Stimulated activated CD4-positive, alpha-beta T cell treated with anti-CD3 and anti-CD28 coated beads, TNF-alpha, amount 100 ng/mL, for 24 hours (primary cell): Measurements from ENCODE around the gene KRT79.
A peak's percentile ranks its signal among the peaks of the same experiment; 100 is the strongest.
"Not testable (repeated sequence)": the region's sequence is repeated elsewhere in the genome, so short reads cannot be mapped to it uniquely, and the experiment has no call there.

ENCODE experiments used
- DNase-seq, 3 experiments: peaks; one replicate each; pipeline ENCODE4 v3.0.0-alpha.2; 2020; ENCODE audit warnings: low read depth in 3 of 3

KRT79 gene

DNA sequence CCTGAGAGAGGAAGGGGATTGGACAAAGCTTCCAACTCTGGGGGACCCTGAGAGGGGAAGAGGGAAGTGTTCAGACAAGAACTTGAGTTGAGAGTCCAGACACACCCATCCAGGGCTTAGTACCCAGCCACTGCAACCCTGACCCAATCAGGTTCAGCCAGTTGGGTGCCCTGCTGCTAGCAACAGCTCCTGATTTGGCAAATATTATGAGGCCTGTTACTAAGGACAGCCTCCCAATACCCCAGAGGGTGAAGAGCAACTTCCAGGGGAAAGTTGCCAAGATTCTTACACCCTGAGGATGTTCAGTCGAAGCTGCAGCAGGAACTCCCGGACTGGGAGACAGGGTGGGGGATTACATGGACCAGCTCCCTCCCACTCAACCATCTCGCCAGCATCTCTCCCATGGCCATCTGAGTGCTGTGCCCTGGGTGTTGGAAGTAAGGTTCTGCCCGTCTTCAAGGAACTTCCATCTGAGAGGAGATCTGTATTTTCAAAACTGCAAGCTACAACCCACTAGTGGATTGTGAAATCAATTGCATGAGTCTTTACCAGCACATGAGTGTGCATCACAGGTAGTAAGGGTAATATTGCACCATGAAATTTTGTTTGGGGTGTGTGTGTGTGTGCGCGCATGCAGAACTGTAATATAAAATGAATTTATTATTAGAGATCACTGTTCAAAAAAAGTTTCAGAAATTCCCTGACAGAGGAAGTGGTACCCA is 26.2 kb upstream of the KRT79 start:
- DNase-seq = no peak

- no peak for DNase-seq
Observed at GRCh38 chr12:52857500-52857899, 23.4 kb upstream of the KRT79 start.

DNA sequence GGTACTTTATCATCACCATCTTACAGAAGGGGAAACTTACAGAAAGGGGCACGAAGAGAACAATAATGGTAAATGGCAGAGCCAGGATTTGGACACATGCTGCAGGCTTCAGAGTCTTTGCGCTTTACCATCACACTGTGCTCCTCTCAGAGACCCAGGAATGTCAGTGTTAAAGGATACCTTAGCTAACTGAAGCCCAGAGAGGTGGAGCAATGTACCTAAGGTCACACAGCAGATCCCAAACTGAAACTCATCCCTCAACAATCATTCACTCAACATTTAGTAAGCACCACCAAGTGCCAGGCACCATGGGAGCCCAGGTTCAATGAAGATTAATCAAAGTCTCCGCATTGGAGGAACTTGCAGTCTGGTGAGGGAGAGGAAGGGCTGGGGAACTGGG is 22.7 kb upstream of the KRT79 start:
- no peak for DNase-seq

DNA sequence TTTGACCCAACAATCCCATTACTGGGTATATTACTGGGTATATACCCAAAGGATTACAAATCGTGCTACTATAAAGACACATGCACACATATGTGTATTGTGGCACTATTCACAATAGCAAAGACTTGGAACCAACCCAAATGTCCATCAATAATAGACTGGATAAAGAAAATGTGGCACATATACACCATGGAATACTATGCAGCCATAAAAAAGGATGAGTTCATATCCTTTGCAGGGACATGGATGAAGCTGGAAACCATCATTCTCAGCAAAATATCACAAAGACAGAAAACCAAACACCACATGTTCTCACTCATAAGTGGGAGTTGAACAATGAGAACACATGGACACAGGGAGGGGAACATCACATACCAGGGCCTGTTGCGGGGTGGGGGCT is 22.0 kb upstream of the KRT79 start:
- DNase-seq = not testable (repeated sequence)

DNA sequence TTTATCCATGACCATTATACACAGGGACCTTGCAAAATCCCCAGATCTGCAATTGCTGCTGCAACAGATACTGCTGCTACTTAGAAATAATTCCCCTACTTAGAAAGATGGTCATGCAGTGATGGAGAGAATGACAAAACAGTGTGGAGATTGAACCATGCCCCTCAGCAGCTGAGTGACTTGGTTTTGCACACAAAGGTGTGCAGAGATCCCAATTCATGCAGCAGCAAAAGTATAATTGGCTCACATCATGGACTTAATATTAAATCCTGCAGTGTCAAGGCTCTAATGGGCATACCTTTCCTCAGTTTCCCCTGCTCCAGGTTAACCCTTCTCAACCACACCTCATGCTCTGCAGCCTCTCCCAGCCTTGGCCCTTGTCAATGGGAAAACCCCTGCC is 17.7 kb upstream of the KRT79 start:
- no peak for DNase-seq

DNA sequence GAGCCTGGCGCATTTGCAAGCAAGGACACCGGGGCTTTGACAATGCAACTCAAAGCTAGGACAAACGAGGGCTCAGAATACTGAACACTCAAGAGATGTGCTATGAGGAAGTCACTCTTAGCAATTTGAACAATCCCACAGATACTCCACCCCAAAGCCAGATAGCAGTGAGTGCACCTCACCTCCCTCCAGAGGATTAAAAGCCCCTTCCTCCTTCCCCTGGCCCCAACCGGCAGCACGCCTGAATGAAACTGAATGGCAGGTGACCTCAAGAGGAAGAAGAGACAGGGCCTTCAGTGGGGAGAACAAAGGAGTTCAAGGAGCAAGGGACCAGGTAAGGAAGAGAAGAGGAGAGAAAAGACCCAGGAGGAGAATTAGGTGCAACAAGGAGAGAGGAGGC is 16.6 kb upstream of the KRT79 start:
- DNase-seq = no peak

- DNase-seq = no peak
Observed at GRCh38 chr12:52849511-52849910, 15.4 kb upstream of the KRT79 start.

GRCh38 chr12:52848661-52849255 is 14.6 kb upstream of the KRT79 start, which contains the start of gene KRT78:
Gene KRT78, minus strand, starts transcription at chr12:52848994. Its CDS starts 64 bp downstream, at chr12:52848930.
- no peak for DNase-seq

DNA sequence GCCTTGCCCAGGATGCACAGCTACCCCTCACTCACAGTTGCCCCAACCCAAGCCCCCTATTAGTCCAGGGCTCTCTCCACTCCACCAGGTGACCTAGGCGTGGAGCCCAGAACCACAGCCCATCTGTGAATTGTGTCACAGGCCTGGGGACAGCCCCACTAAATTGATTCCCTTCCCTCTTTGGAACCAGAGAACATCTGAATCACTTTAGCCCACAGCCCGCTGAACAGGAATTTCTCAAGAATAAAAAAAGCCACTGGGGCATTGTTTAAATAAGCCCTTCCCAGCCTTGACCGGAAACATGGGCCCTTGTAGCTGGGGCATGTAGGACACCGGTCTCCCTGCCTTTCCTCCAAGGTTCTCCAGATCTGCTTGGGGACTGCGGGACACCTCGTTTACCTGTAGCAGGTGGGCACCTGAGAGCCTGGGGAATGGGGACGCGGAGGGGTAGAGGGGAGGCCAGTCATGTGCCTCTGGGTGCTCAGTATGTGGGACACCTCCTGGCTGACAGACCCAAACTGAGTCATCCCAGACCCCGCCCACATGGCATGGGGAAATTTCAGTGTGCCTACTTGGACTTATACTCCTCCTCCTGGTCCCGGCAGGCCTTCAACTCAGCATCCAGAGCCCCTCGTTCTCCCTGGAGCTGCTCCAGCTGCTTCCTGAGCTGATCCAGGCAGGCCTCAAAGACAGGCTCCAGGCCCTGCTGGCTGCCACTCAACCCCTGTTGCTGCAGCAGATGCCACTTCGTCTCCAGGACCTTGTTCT is 13.4 kb upstream of the KRT79 start:
- no peak for DNase-seq

- no peak for DNase-seq
Observed at GRCh38 chr12:52846356-52846970, 12.4 kb upstream of the KRT79 start.

GRCh38 chr12:52845946-52846345 is 11.8 kb upstream of the KRT79 start:
- DNase-seq = no peak

GRCh38 chr12:52844386-52844785 is 10.3 kb upstream of the KRT79 start:
- DNase-seq = no peak

DNA sequence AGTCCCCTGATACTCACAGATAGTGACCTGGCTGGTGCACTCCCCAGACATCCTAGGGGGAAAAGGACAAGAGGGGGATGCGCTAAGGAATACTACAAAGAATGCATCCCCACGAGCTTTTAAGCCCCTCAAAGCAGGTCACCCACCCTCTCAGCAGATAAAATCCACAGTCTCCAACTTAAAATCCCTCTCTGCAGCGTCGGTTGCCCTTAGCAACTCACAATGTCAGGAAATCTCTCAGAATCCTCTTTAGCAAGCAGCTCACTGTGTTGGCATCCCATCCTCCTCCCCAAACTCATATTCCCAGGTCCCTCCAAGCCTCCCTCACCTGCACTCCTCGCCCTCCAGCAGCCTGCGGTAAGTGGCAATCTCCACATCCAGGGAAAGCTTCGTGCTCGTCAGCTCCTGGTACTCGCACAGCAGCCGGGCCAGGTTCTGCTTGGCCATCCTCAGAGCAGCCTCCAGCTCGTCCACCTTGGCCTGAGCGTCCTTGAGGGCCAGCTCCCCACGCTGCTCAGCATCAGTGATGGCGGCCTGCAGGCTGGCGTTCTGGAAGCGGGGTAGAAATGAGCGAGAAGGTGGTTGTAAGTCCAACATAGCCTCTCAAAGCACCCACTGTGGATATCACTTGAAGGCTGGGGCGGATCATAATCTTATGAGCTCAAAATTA is 5.5 kb upstream of the KRT79 start:
- DNase-seq = no peak

DNA sequence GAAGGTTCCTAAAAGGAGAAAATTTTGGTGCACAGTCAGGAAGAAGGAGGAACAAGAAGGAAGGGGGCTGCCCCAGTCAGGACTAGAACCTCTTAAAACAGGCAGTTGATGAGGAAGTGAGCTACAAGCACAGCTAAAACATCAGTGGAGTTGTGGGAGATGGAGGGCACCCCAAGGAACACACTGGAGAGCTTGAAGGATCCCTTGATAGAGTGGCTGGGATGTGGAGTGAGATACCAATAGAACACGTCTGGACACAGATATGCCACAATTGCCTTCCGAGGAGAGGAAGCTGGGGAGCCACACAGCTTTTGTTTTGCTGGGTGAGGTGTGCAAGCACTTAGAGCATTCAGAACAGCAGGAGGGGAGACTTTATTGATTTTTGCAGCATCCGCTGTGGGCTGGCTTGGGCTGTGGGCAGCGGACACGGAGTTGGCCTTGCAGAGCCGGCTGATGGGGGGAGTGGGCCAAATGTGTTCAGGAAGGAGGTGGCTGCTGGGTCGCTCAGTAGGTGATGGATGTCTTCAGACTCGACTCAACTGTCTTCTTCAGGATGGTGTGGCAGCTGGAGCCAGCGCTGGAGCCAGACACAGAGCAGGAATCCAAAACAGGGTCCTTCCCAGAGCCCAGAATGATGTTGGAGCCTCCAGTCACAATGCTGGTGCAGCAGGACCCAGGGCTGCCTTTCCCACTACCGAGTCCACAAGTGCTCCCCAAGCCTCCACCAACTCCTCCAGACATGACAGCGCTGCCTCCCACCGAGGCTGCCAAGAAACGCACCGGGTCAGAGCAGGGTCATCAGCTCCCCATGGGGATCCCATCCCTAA is 4.7 kb upstream of the KRT79 start:
- DNase-seq = no peak

DNA sequence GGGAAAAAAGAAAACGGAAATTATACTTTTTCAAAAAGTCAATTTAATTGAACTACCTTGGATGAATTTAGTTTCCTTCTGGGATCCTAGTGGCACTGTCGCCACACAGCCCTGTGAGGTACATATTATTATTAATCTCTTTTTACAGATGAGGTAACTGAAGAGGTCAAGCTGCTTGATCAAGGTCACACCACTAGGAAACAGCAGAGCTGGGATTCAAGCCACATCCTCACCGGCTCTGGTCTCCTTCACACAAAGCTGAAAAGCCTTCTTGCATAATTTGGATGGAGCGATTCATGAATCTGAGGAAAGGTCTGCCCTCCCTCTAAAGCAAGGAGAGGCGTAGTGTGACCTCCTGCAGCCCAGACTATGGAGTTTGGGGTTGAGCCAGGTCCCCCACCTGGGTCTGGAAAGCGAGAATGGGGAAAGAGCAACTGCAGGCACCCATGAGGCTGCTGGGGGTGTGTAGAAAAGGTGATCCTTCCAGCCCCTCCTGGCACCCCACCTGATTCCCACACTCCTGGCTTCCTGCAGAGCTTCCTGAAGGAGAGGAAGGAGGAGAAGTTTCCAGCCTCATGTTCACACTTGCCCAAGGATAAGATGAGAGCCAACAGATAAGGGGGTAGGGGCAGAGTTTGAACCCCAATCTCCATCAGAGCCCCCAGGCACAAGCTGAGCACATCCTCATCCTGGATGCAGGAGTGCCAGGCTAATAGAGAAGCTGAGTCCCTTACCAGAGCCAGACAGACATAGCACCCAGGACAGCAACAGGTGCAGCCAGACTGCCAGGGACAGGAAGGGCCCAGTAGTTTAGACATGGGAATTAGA is 3.9 kb upstream of the KRT79 start:
- DNase-seq = no peak

DNA sequence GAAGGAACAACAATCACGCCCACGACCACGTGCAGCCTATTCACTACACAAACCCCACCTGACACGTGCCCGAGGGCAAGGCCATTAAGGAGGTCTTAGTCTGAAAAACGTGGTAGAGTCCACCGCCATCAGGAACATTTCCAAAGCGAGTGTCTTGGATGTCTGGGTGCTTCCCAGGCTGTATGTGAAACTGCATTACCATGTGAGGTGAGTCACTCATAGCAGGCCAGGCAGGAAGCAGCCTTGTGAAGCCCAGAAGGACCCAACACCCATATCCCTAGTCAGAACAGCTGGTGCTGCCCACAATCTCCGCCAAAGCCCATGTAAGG is 3.3 kb upstream of the KRT79 start:
- no peak for DNase-seq

DNA sequence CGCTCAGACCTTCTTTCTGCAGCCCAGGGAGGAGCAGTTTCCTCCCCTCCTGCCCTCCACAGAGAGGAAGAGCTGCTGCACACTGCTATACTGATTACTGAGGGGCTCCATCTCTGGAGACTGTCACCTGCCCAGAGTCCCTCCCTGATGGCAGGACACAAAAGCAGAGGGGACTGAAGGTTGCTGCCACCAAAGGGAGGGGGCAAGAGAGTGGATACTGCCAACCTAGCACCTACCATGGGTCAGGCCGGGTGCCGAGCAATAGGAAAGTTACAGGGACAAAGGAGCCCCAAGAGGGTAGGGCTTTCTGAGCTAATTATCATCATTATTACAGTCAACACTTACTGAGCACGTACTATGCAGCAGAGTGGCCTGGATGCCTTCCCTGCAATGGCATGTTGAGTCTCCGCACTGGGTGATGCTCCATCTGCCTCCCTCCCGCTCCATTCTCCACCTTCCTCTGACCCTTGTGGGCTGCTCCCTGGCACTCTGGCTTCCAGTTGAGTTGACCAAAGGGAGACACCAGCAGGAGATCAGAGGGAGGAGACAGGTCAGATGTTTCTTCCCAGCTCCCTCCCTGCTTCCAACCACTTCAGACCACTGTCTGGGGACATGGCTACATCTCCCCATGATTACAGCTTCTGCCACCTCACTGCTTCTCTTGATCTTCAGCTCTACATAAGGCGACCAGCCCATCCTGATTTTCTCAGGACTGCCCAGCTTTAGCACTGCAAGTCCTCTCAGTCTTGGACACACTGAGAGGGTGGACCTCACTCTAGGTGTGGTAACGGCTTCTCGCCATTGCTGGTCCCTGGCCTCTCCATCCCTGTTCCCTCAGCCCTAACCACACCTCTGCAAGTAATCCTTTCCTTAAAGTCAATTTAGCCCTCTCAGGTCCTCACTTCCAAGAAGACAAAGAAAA is 2.6 kb upstream of the KRT79 start:
- DNase-seq = no peak

- DNase-seq = peak; percentile 20 to 59 (median 24)
Observed at GRCh38 chr12:52836042-52836466, 1.9 kb upstream of the KRT79 start.
